ENCODE data around the gene PSME1. TPM values are rescaled to one million over a fixed set of nuclear protein-coding genes. Genes with fewer than 3 reads are reported as not detected.

Gene PSME1
- total RNA-seq, 1 donor from 2014 or later: 129 TPM

DNA sequence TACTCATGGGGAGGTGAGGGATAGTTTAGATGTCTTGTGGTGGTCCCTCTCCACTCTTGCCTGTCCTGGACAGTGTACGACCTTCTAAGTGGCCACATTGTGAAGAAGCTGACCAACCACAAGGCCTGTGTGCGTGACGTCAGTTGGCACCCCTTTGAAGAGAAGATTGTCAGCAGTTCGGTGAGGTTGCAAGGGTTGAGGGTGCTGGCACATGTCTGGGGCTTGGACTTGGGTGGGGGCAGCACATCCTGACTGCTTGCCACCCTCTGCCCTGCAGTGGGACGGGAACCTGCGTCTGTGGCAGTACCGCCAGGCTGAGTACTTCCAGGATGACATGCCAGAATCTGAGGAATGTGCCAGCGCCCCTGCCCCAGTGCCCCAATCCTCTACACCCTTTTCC, 13.1 kb upstream of the PSME1 start:
- DNase-seq (no peak), ATAC-seq (ENCODE audit: poor library complexity) (peak; percentile 13)
- intact Hi-C loops (cut with DNase I): no loop called here

DNA sequence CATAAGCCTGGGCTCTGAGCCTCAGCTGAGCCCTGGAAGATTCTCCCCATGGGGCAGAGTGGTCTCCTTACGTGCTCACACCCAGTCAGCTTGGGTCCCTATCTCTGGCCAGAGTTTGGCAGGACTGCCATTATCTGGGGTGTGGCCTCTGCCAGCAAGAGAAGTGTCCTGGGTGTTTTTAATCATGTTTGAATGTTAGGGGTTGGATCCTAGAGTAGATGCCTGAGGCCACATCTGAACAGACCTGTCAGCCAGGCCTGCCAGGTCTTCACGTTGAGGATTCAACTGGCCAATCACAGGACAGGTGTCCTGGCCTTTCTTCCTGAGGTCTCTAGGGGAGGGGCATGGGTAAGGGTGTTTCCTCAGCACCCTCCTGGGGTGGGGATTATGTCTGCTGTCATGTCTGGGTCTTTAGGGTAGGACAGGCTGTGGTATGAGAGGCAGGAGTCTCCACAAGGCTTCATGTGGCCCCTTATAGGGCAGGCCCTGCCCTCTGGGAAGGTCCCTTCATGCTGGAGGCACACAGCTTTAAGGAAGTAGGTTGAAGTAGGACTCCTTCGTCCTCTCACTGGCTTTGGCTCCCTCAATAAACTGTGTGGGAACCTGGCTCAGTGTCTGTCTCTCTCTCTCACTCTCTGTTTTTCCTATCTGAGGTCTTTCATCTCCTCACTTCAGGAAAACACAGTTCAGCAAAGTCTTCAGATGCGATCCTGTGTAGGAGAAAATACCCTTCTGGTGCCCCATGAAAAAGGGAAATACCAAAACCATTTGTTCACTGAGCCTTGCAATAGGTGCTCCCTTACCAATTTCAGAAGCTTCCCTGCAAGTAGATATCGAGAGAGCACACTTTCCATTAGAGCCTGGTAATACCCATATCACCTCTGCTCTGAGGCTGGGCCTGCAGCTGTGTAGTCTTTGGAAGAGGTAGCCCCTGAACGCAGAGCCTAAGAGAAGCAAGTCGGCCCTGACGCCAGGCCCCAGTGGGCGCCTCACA, 12.3 kb upstream of the PSME1 start:
- DNase-seq: no peak
- intact Hi-C loops (cut with DNase I): no loop called here
- no peak for ATAC-seq (ENCODE audit: poor library complexity)

DNA sequence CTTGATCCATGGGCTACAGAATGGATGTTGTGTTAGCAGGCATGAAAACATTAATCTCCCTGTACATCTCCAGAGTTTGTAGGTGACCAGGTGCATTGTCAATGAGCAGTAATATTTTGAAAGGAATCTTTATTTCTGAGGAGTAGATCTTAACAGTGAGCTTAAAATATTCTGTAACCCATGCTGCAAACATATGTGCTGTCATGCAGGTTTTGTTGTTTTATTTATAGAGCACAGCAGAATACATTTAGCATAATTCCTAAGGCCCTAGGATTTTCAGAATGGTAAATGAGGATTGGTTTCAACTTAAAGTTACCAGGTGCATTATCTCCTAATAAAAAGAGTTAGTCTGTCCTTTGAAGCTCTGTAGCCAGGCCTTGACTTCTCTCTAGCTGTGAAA, 9.1 kb upstream of the PSME1 start:
- DNase-seq (no peak), ATAC-seq (ENCODE audit: poor library complexity) (no peak)

DNA sequence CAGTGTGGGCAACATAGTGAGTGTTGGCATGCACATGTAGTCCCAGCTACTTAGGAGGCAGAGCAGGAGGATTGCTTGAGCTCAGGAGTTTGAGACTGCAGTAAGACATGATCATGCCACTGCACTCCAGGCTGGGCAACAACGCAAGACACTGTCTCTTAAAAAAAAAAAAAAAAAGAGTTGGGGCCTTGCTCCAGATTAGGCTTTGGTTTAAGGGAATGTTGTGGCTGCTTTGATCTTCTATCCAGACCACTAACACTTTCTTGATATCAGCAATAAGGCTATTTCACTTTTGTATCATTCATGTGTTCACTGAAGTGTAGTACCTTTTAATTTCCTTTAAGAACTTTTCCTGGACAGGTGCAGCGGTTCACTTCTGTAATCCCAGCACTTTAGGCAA, 8.3 kb upstream of the PSME1 start:
- ATAC-seq (ENCODE audit: poor library complexity): no peak
- no peak for DNase-seq
- intact Hi-C loops (cut with DNase I): no loop called here

More for the DNA sequence above, 9.1 kb upstream of the PSME1 start:
- intact Hi-C loops (cut with DNase I): no loop called here

DNA sequence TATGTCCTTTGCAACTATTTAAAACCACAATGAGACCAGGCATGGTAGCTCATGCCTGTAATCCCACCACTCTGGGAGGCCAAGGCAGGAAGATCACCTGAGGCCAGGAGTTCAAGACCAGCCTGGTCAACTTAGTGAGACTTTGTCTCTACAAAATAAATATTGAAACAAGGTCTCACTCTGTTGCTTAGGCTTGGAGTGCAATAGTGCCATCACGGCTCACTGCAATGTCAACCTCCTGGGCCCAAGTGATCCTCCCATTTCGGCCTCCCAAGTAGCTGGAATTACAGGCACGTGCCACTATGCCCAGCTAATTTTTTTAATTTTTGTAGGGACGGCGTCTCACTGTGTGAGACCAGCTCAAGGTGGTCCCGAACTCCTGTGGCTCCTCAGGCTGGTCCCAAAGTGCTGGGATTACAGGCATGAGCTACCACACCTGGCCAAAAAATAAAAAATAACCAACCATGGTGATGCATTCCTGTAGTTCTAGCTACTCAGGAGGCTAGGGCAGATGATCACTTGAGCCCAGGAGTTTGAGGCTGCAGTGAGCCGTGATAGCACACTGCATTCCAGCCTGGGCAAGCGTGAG, 6.5 kb upstream of the PSME1 start:
- intact Hi-C loops (cut with DNase I): no loop called here
- ATAC-seq (ENCODE audit: poor library complexity): no peak
- DNase-seq: no peak

DNA sequence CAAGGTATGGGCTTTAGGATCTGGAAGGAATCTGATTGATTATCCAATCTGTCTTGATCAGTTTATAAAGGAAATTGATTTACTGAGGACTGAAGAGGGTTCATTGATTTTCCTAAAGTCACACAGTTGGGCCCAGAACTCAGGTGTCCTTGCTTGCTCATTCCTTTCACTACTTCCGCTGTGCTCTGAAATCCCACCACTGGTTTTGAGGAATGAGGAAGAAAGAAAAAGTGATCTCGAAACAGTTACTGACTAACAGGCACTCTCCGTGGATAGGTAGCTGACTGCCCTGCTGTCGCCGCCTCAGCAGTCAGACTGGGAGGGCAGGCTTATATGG, 5.6 kb upstream of the PSME1 start, which contains the start of gene FITM1:
TSS of gene FITM1 (plus strand) at position 280 of the 337 bp plus-strand sequence. CDS start 905 bp downstream, outside the sequence.
- DNase-seq (no peak), ATAC-seq (ENCODE audit: poor library complexity) (no peak)
- intact Hi-C loops (cut with DNase I): no loop called here

DNA sequence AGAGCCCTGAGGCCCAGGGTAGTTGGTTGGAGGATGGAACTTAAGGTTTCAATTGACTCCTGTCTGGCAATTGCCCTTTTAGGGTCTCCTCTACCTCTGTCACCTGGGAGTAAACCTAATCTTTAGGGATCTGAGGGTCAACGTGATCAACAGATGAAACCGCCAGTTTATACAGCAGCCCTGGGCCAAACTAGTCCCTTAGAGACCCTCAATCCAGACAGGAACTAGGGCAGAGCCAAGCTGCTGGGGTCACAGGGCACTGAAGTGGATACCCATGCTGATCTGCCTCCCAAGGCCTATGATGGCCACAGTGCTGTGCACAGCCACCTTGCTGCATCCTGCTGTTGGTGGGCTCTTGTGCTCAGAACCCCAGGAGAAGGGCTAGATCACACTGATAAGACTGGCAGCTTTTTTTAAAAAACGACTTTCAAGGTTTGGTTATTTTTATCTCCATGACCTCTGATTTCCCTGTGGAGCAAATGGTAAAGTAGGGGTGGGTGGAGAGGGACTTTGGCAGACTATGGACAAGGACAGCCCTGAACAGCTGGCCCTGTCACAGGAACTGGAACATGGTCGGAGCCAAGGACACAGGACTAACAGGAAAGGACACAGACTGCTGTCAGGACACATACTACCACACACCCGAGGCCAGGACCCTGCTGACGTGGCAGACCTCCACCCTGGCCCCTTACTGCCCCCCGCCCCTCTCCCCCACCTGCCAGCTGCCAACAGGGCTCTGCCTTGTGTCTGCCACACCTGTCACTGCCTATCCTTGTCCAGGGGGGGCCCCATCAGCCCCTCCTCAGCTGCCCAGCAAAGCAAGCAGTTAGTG, 5.1 kb upstream of the PSME1 start:
- DNase-seq (peak; percentile 85), ATAC-seq (ENCODE audit: poor library complexity) (peak; percentile 73)
- intact Hi-C loops (cut with DNase I): no loop called here

DNA sequence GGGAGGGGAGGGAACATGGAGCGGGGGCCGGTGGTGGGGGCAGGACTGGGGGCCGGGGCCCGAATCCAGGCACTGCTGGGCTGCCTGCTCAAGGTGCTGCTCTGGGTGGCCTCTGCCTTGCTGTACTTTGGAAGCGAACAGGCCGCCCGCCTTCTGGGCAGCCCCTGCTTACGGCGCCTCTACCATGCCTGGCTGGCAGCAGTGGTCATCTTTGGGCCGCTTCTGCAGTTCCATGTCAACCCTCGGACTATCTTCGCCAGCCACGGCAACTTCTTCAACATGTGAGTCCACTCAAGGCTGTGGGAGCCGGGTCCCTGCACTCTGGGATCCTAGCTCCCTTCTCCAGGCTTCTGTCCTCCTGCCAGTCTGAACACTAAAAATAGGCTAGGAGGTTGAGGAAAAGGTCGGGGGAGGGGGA, 4.4 kb upstream of the PSME1 start:
- DNase-seq: peak; percentile 50
- intact Hi-C loops (cut with DNase I): no loop called here
- peak; percentile 56 for ATAC-seq (ENCODE audit: poor library complexity)

DNA sequence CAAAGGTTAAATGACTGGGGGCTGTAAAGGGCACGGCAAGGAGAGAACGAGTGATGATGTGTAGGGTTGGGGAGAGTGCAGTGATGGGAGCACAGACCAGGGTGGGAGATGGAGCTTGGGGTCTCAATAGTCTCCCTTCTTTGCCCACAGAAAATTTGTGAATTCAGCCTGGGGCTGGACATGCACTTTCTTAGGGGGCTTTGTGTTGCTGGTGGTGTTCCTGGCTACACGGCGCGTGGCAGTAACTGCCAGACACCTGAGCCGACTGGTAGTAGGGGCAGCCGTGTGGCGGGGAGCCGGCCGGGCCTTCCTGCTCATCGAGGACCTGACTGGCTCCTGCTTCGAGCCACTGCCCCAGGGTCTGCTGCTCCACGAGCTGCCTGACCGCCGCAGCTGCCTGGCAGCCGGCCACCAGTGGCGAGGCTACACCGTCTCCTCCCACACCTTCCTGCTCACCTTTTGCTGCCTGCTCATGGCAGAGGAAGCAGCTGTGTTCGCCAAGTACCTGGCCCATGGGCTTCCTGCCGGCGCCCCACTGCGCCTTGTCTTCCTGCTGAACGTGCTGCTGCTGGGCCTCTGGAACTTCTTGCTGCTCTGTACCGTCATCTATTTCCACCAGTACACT, 3.8 kb upstream of the PSME1 start:
- ATAC-seq (ENCODE audit: poor library complexity) (peak; percentile 3), DNase-seq (peak; percentile 58)
- intact Hi-C loops (cut with DNase I): no loop called here

DNA sequence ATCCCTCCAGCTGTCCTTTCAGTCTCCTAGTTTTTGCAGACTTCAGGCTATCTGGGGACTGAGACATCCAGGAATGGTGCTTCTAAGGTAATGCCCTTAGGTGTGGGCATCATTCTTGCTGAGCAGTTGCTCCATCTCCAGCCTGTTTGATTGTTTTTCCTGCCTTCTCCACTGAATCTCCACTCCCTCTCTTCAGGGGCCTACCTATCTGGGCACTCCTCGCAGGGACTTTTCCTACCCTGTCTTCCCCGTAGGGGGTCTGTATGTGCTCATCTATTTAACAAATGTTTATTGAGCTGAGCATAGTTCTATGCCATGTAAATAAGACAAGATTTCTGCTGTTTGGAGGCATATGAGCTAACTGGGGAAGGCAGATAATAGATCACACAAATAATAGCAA, 3.0 kb upstream of the PSME1 start:
- no peak for DNase-seq
- ATAC-seq (ENCODE audit: poor library complexity): no peak
- intact Hi-C loops (cut with DNase I): no loop called here

DNA sequence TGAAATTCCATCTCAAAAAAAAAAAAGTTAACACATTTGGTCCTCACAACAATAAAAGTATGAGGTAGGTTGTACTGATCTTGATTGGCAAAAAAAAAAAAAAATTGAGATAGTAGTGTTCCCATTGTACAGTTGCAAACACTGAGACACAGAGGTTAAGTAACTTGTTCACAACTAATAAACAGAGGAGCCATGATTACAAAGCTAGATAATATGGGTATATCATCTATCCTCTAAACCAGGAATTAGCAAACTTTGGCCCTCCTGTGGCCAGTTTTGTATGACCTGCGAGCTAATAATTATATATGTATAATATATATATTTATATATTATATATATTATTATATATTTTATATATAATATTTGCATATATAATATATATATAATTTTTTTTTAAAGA, 2.3 kb upstream of the PSME1 start:
- ATAC-seq (ENCODE audit: poor library complexity) (no peak), DNase-seq (no peak)
- intact Hi-C loops (cut with DNase I): no loop called here

DNA sequence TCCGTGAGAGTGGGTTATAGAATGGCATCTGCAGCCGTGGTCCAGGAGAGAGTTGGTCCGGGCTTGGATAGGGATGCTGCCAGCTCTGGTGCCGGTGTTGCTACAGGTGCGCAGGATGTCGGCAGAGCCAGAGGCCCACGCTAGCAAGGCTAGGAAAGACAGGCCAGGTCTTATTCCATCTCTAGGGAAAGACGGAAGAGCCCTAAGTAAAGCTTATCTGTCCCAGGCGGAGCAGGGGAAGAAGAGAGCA, 485 bp upstream of the PSME1 start:
- intact Hi-C loops (cut with DNase I): no loop called here

DNA sequence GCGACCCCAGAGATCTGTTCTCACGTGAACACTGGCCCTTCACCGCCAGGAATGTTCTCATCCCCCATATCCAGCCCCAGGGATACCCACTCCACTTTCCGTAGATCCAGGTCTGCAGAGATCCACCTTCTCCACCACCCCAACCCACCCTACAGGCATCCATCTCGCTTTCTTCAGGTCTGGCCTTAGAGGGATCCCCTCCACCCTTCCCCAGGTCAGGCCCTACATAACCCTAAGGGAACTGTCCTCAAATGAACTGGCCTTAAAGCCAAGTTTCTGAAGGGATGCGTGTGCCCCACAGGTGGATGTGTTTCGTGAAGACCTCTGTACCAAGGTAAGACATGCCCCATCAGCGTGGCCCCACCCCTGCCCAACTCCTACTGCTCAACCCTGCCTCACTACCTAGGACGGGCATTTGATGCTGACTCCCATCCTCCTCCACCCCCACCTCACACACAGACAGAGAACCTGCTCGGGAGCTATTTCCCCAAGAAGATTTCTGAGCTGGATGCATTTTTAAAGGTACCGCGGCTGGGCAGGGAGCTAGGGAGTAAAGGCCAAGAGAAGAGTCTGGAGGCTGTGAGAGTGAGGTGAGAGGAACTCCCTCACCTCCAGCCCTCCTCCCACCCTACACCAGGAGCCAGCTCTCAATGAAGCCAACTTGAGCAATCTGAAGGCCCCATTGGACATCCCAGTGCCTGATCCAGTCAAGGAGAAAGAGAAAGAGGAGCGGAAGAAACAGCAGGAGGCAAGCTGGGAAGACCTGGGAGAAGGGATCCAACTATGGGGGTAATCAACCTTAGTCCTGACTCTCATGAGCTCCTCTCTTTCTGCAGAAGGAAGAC, 912 bp downstream of the PSME1 start:
- DNase-seq: no peak
- ATAC-seq (ENCODE audit: poor library complexity): no peak

More for the DNA sequence above, 485 bp upstream of the PSME1 start:
- ATAC-seq (ENCODE audit: poor library complexity) (no peak), DNase-seq (no peak)

DNA sequence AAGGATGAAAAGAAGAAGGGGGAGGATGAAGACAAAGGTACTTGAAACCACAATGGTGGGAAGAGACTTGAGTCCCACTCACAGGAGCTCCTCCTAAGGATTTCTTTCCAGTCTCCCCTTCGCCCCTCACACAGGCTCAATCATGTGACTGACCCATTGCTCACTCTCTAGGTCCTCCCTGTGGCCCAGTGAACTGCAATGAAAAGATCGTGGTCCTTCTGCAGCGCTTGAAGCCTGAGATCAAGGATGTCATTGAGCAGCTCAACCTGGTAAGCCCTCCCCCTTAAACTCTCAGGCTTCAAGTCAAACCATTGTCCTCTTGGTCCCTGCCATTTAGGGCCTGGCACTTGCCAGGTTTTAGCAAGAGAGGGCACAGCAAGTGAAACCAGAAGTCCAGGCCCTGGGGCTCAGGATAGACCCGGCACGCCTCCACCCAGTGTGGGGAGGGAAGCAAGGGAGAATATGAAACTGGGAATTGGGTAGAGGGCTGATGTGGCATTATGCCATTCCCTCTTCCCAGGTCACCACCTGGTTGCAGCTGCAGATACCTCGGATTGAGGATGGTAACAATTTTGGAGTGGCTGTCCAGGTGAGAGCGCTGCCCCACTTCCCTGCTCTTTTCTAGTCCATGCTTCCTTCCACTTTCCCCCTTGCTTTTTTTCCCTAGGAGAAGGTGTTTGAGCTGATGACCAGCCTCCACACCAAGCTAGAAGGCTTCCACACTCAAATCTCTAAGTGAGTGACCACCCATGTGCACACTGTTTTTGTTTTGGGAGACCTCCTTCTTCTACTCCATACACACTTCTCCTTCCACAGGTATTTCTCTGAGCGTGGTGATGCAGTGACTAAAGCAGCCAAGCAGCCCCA, 1.8 kb downstream of the PSME1 start:
- DNase-seq: no peak
- ATAC-seq (ENCODE audit: poor library complexity): no peak
- intact Hi-C loops (cut with DNase I): no loop called here

More for the DNA sequence above, 912 bp downstream of the PSME1 start:
- intact Hi-C loops (cut with DNase I): no loop called here

DNA sequence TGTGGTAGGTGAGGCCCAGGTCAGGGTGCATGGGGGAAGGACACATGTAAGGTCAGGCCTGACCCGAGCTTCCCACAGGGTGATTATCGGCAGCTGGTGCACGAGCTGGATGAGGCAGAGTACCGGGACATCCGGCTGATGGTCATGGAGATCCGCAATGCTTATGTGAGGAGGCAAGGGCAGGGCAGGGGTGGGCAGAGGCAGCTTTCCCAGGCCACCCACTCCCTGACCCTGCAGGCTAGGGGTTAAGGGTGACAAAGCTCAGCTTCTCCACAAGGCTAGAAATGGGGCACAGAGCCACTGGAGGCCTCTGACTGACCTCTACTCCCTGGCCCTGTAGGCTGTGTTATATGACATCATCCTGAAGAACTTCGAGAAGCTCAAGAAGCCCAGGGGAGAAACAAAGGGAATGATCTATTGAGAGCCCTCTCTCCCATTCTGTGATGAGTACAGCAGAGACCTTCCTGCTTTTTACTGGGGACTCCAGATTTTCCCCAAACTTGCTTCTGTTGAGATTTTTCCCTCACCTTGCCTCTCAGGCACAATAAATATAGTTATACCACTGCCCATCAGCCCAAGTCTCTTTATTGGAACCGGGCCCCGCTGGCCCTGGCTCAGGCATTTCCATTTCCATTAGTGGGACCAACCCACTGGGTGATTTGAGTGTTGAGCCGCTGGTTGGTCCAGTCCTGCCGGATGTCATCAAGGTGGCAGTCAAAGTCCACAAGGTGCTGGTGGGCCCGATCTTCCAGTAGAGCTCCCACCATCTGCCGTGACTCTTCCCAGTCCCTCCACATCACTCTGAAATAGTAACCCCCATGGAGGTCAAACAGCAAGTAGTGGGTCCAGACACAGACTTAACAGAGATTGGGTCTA, 2.6 kb downstream of the PSME1 start:
- ATAC-seq (ENCODE audit: poor library complexity): no peak
- intact Hi-C loops (cut with DNase I): no loop called here

DNA sequence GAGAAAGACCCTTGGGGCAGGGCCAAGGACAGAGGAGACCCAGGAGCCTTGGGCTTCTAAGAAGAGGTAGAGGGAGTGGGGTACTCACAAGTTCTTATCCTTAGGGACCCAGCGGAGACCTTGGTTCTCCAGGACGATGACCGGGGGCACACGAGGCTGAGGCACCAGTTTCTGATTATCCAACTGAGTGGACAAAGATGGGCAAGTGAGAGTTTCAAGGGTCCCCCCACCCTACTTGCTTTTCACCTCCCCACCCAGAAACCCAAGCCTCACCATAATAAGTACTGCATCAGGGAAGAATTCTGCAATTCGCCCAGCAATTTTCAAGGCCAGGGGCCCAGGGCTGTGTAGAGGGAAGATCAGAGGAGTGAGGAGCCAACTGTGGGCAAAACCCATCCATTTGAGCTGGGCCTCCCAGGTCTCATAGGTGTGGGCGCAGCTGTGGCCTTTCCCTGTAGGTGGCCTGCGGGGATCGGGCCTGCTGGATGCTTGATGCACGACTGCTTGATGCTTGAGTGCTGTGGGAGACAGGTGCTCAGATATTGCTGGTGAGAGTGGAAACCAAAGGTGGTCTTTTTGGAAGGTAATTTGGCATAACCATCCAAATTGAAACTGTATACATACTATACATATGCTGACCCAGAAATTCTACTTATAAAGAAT, 3.4 kb downstream of the PSME1 start:
- ATAC-seq (ENCODE audit: poor library complexity) (no peak), DNase-seq (no peak)
- intact Hi-C loops (cut with DNase I): no loop called here

More for the DNA sequence above, 2.6 kb downstream of the PSME1 start:
- no peak for DNase-seq

All from Right ventricle myocardium superior (tissue), 1 donor.